ENCODE results near the gene CNOT4. TPM values are rescaled to one million over a fixed set of nuclear protein-coding genes. Genes with fewer than 3 reads are reported as not detected.
"Not testable (repeated sequence)": the region's sequence is repeated elsewhere in the genome, so short reads cannot be mapped to it uniquely, and the experiment has no call there.

The CNOT4 gene
- total RNA-seq, 1 experiment from 2014 or later: 10.4 TPM

DNA sequence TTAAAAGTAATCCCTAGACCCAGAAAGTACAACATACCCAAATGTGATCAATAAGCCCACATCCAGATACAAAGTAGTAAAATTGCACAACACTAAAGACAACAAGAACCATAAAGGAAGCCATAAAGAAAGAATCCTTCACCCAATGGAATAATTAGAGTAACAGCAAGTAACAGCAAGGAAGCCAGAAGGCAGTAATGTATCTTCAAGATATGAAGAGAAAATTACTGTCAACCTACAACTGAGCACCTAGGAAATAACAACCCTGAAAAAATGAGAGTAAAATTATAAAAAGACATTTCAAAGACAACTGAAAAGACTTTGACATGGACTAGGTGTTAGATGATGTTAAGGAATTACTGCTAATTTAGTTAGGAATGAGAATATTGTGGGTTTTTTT lies 60.5 kb downstream of the CNOT4 start:
- no peak for DNase-seq
- no peaks in the 10 kb centered on the region for H3K27me3 ChIP-seq (ENCODE audit: control insufficient read depth, insufficient read depth, low read length)
- no peak overlapping the region for H3K4me3 ChIP-seq (ENCODE audit: insufficient read depth, low read depth, low read length)
- no peaks in the 10 kb centered on the region for H3K36me3 ChIP-seq (replicated peaks; ENCODE audit: control insufficient read depth, insufficient read depth, low read length)

DNA sequence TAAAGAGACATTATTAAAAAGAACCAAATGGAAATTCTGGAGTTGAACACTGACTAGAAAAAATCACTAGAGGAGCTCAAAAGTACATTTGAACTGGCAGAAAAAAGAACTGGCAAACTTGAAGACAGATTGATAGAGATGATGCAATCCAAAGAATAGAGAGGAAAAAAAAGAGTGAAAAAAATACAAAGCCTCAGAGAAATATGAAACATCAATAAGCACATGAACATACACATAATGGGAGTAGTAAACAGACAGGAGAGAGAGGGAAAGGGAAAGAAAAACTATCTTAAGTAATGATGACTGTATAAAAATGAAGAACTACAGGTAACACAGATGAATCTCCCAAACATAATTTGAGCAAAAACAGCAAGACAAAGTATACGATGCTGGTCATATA lies 61.1 kb downstream of the CNOT4 start:
- H3K36me3 ChIP-seq (replicated peaks; ENCODE audit: control insufficient read depth, insufficient read depth, low read length): no peaks in the 10 kb centered on the region
- H3K4me3 ChIP-seq (ENCODE audit: insufficient read depth, low read depth, low read length): no peak overlapping the region
- no peak for DNase-seq
- H3K27me3 ChIP-seq (ENCODE audit: control insufficient read depth, insufficient read depth, low read length): no peaks in the 10 kb centered on the region

DNA sequence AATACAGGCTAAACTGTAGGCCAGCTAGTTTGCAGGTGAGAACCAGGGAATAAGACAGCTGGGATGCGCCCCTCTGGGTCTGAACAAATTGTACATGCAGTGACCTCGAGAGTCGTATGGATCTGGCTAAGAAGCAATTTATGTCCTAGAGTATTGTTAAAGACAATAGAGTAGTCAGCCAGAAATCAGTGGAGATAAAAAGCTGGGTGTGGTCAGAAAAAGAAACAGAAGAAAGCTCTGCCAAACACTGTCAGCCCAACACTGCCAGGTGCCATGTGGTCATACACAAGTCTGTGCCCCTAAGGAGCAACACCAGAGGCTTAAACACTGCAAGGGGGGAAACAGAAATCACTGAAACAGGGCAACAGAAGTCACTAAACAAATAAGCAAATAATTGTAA lies 62.2 kb downstream of the CNOT4 start:
- no peaks in the 10 kb centered on the region for H3K27me3 ChIP-seq (ENCODE audit: control insufficient read depth, insufficient read depth, low read length)
- H3K36me3 ChIP-seq (replicated peaks; ENCODE audit: control insufficient read depth, insufficient read depth, low read length): no peaks in the 10 kb centered on the region
- H3K4me3 ChIP-seq (ENCODE audit: insufficient read depth, low read depth, low read length): no peak overlapping the region
- no peak for DNase-seq

DNA sequence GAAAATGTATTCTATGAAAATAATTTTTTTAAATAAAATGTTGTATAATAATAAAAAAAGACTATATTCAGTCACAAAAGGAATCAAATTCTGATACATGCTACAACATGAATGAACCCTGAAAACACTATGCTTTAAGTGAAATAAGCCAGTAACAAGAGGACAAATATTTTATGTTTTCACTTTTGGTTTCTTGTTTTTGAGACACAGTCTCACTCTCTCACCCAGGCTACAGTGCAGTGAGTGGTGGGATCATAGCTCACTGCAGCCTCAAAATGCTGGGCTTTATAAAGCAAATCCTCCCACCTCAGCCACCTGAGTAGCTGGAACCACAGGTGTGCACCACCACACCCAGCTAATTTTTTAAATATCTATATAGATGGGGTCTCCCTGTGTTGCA lies 64.2 kb downstream of the CNOT4 start:
- no peaks in the 10 kb centered on the region for H3K27me3 ChIP-seq (ENCODE audit: control insufficient read depth, insufficient read depth, low read length)

DNA sequence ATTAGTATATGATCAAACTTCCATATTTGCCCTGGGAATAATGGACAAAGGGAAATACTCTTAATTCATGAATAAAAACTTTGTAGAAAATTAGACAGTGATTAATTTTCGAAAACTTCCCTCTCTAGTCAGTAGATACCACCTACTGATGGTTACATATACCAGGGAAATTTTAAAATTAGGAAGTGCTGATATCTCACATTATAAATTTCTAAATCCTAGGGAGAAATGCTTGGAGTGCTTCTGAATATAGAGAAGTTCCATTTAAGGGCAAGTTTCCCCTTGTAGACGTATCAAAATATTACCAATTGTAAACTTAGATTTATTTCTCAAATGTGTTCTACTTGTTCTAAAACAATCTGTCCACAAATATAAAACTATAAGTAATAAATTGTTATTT lies 64.6 kb downstream of the CNOT4 start:
- DNase-seq; H3K36me3 ChIP-seq (replicated peaks; ENCODE audit: control insufficient read depth, insufficient read depth, low read length); H3K4me3 ChIP-seq (ENCODE audit: insufficient read depth, low read depth, low read length); H3K27me3 ChIP-seq (ENCODE audit: control insufficient read depth, insufficient read depth, low read length): not testable (repeated sequence)

More for the DNA sequence above, 64.2 kb downstream of the CNOT4 start:
- Histone ChIP-seq H3K4me3 (ENCODE audit: insufficient read depth, low read depth, low read length) (no peak overlapping the region), H3K36me3 (replicated peaks; ENCODE audit: control insufficient read depth, insufficient read depth, low read length) (no peaks in the 10 kb centered on the region)
- DNase-seq: no peak

DNA sequence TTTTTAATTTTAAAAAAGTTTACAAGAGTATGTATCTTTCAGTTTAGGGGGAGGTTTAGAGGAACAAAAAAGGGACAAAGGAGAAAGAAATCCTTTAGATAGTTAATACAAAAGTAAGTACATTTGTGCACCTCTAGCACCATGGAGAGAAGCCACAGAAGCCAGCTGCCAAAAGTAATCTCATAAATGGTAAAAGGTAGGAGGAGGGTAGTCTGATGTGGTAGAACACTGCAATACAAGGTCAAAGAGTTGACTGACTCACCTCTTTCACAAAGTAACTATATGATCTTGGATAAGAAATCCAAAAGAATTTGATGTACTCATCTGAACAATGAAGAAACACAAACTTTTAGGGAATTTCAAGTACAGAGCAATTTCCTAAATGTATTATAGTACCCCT lies 68.1 kb downstream of the CNOT4 start:
- Histone ChIP-seq H3K36me3 (replicated peaks; ENCODE audit: control insufficient read depth, insufficient read depth, low read length) (no peaks in the 10 kb centered on the region), H3K4me3 (ENCODE audit: insufficient read depth, low read depth, low read length) (no peak overlapping the region), H3K27me3 (ENCODE audit: control insufficient read depth, insufficient read depth, low read length) (no peaks in the 10 kb centered on the region)
- DNase-seq: no peak

DNA sequence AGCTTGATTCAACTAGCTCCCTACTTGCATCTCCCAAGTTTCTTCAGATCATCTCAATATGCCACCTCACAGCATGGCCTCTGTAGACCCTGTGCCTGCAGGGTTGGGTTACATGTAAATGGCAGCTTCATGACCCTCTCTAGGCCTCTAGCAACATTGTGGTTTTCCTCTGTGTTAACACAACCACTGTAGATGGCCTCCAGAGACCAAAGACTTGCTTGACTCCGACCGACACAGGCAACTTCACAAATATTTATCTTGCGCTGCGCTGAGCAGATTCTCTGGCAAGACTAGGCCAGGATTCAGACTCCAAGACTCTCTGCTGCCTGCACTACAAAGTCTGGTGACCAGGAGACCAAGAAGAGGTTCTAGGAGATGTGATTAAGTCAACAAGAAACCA lies 75.9 kb downstream of the CNOT4 start:
- Histone ChIP-seq H3K36me3 (replicated peaks; ENCODE audit: control insufficient read depth, insufficient read depth, low read length) (no peaks in the 10 kb centered on the region), H3K4me3 (ENCODE audit: insufficient read depth, low read depth, low read length) (no peak overlapping the region), H3K27me3 (ENCODE audit: control insufficient read depth, insufficient read depth, low read length) (no peaks in the 10 kb centered on the region)
- DNase-seq: no peak

DNA sequence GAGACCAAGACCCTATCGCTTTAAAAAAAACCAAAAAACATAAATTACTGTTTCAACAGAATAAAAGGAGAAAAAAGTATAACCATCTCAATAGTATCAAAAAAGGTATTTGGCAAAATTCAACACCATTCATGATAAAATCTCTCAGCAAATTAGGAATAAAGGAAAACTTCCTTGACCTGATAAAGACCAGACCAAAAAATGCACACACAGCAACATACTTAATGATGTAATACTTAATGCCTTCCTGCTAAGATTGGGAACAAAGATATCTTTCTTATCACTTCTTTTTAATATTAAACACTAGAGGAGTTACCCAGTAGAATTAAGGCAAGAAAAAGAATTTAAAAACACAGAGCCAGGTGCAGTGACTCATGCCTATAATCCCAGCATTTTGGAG lies 79.3 kb downstream of the CNOT4 start:
- H3K27me3 ChIP-seq (ENCODE audit: control insufficient read depth, insufficient read depth, low read length): no peaks in the 10 kb centered on the region
- H3K36me3 ChIP-seq (replicated peaks; ENCODE audit: control insufficient read depth, insufficient read depth, low read length): no peaks in the 10 kb centered on the region
- no peak overlapping the region for H3K4me3 ChIP-seq (ENCODE audit: insufficient read depth, low read depth, low read length)
- DNase-seq: no peak

DNA sequence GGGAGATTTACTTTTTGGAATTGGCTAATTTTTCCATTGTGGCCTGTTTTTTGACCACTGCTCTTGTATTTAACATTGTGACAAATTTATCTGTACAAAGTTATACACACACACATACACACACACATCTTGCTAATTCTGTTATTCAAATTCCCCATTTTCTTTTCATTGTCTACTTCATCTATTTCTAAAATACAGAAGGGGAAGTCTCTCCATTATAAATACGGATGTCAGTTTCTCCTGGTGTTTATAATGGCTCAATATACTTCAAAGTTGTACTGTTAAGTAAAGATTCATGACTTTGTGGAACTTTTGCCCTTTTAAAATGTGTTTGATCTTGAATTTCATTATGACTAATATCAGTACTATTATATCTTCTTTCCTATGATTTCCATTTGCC lies 81.0 kb downstream of the CNOT4 start:
- Histone ChIP-seq H3K36me3 (replicated peaks; ENCODE audit: control insufficient read depth, insufficient read depth, low read length) (no peaks in the 10 kb centered on the region), H3K27me3 (ENCODE audit: control insufficient read depth, insufficient read depth, low read length) (no peaks in the 10 kb centered on the region), H3K4me3 (ENCODE audit: insufficient read depth, low read depth, low read length) (no peak overlapping the region)
- DNase-seq: no peak

DNA sequence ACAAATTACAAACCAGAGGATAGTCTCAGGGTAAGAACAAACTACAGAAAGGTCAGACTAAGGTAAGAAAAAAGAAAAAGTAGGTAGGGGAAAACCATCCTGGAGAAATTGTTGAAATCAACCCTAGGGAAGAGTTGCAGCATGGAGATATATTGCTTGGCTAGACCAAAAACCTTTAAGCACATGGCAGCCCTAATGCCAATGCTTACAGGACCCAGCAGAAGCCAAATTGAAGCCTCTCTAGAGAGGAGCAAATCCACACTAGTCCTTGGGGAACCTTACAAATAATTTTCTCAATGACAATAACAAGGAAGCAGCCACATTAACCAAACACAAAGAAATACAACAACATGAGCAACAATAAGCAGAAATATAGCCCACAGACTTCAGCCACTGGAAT lies 81.9 kb downstream of the CNOT4 start:
- Histone ChIP-seq H3K4me3 (ENCODE audit: insufficient read depth, low read depth, low read length) (no peak overlapping the region), H3K36me3 (replicated peaks; ENCODE audit: control insufficient read depth, insufficient read depth, low read length) (no peaks in the 10 kb centered on the region), H3K27me3 (ENCODE audit: control insufficient read depth, insufficient read depth, low read length) (no peaks in the 10 kb centered on the region)
- DNase-seq: no peak

DNA sequence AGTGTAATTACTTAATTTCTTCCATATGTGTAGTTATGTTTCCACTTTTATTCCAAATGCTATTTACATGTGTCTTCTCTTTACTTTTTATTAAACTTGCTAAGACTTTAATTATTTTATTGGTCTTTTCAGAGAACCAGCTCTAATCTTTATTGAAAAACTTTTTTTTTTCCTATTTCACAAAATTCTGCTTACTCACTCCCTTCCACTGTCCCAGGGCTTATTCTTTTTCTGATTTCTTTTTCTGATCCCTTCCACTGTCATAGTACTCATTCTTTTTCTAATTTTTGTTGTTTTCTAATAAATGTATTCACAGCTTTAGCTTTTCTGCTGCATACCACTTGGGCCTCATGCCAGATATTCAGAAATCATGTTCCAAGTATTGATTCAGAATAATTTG lies 82.7 kb downstream of the CNOT4 start:
- no peak for DNase-seq
- Histone ChIP-seq H3K27me3 (ENCODE audit: control insufficient read depth, insufficient read depth, low read length) (no peaks in the 10 kb centered on the region), H3K4me3 (ENCODE audit: insufficient read depth, low read depth, low read length) (no peak overlapping the region), H3K36me3 (replicated peaks; ENCODE audit: control insufficient read depth, insufficient read depth, low read length) (no peaks in the 10 kb centered on the region)

DNA sequence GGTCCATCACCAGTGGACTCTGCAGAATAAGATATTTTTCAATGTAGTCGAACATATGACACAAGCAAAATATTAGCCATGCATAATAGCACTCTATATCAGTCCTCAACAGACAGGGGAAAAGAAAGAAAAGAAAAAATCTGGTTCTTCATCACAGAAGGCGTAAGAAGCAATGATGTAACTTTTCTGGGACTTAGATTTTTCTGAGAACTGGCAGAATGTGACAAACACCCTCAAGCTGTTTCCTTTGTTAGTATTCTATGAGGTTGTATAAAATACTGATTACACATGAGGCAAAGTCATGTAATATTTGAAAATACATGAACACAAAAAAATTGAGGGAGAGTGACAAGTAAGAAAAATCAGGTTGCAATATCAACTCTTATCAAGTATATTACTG lies 84.9 kb downstream of the CNOT4 start:
- Histone ChIP-seq H3K36me3 (replicated peaks; ENCODE audit: control insufficient read depth, insufficient read depth, low read length) (no peaks in the 10 kb centered on the region), H3K27me3 (ENCODE audit: control insufficient read depth, insufficient read depth, low read length) (no peaks in the 10 kb centered on the region), H3K4me3 (ENCODE audit: insufficient read depth, low read depth, low read length) (no peak overlapping the region)
- no peak for DNase-seq

DNA sequence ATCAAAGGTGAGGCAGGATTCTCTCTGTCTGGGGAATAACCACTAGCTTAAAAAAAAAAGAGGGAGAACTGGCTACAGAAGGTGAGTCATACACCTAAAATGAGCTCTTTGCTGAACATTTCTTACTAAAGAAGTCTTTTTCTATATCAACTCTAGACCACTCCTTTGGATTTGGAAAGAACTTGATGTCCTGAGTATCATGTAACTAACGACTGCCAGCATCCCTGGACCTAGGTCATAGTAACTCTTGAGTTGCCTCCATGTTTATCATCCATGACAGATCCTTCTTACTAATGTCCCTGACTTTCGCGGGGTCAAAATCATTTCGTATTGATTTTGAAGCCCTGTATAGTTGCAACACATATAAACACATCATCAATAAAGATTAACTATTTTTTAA lies 89.1 kb downstream of the CNOT4 start:
- DNase-seq: no peak
- H3K36me3 ChIP-seq (replicated peaks; ENCODE audit: control insufficient read depth, insufficient read depth, low read length): no peaks in the 10 kb centered on the region
- no peak overlapping the region for H3K4me3 ChIP-seq (ENCODE audit: insufficient read depth, low read depth, low read length)
- H3K27me3 ChIP-seq (ENCODE audit: control insufficient read depth, insufficient read depth, low read length): no peaks in the 10 kb centered on the region

DNA sequence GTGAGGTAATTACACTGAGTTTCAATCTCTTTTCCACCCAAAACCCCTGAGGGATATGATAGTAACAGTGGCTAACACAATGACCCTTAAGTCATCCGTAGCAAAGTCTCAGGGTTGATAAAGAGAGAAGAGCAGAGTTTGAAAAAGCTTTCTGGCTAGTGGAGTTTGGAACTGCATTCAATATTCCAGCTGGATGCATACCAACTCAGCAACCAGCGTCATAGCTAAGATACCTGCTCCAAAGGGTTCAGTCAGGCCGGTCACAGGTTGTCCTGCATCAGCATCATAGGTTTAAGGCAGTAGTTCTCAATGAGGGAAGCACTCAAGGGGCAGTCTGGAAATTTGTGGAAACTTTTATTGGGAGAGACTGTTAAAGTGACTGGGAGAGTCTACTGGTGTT lies 93.5 kb downstream of the CNOT4 start:
- no peaks in the 10 kb centered on the region for H3K27me3 ChIP-seq (ENCODE audit: control insufficient read depth, insufficient read depth, low read length)
- H3K4me3 ChIP-seq (ENCODE audit: insufficient read depth, low read depth, low read length): no peak overlapping the region
- no peaks in the 10 kb centered on the region for H3K36me3 ChIP-seq (replicated peaks; ENCODE audit: control insufficient read depth, insufficient read depth, low read length)
- DNase-seq: no peak

DNA sequence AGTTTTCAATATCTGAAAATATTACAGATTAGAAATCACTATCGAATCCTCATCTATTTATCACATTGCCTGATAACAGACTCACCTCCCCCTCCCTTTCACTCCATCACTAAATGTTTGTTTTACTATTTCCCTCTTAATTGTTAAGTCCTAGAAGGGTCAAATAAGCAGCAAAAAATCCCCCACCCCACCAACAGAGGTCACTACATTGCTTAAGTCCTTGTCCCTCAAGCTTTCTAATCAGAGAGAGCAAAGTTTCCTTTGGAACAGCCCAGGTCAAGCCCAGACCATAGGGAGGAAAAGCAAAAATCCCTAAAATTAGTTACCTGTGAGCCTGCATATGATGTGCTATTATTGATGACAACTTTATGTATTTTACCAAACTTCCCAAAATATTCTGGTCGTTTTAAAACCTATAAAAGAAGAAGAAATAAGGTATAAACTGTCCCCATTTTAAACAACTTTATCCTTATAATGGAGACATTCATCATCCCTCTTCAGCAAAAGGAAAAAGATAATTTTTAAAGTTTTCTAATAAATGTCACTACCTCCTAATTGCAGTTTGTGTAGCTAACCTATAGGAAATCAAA lies 95.0 kb downstream of the CNOT4 start:
- Histone ChIP-seq H3K4me3 (ENCODE audit: insufficient read depth, low read depth, low read length) (no peak overlapping the region), H3K27me3 (ENCODE audit: control insufficient read depth, insufficient read depth, low read length) (no peaks in the 10 kb centered on the region), H3K36me3 (replicated peaks; ENCODE audit: control insufficient read depth, insufficient read depth, low read length) (no peaks in the 10 kb centered on the region)
- peak; percentile 12 for DNase-seq

DNA sequence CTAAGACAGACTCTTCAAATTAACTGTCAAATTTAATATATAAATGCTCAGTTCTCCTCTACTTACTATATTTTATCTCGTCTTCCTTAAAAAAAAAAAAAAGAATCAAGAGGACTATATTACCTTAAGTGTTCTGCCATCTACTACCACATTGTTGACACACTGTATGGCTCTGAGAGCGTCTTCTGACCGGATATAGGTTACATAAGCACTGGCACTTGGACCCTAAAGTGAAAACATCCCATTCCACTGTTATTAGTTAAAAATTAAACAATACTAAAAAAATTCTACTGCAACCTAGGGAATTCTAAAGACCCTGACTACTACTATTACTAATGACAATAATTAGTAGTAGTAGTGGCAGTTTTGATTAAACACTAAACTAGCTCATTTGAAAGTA lies 95.7 kb downstream of the CNOT4 start:
- Histone ChIP-seq H3K4me3 (ENCODE audit: insufficient read depth, low read depth, low read length) (no peak overlapping the region), H3K27me3 (ENCODE audit: control insufficient read depth, insufficient read depth, low read length) (no peaks in the 10 kb centered on the region), H3K36me3 (replicated peaks; ENCODE audit: control insufficient read depth, insufficient read depth, low read length) (no peaks in the 10 kb centered on the region)
- no peak for DNase-seq
